GM21737 (cell line): ENCODE data around the gene ARAP2.
A peak's percentile ranks its signal among the peaks of the same experiment; 100 is the strongest.
"Not testable (repeated sequence)": the region's sequence is repeated elsewhere in the genome, so short reads cannot be mapped to it uniquely, and the experiment has no call there.

Experiments
- ATAC-seq: cut with Tn5 transposase; IDR thresholded peaks from one replicate; pipeline ENCODE4 v1.9.1; 2021; ENCODE audit warnings: mild to moderate bottlenecking, moderate library complexity; ENCODE audit not compliant: unreplicated experiment

Gene ARAP2

DNA sequence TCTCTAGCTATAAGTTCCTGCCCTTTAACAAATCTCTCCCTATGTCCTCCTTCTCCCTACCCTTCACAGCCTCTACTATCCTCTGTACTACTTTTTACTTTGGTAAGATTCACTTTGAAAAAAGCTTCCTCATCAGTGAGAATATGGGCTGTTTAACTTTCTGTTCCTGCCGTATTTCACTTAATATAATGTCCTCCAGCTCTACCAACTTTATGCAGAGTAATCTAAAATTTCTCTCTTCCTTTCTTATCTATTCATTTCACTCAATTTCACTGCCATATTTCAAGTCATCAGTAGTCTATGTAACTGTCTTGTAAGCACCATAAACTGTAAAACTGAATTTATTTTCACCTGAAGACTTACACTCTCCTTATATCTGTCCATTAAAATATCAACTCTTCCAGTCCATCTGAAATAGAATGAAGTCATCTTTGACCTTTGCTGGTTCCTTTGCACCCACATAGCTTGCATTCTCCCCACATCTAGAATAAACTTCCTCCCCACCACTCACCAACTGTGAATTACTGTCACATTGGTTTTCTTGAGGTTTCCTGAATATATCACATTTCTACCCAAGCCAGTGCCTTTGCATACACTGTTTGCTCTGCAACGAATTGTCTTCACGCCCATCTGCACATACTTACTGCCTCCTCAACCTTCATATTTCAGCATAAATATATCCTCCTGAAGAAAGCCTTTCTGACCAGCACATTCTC, 54.6 kb downstream of the ARAP2 start:
- peak; percentile 77 for ATAC-seq

- ATAC-seq = no peak
Observed at GRCh38 chr4:36187723-36188333, 56.5 kb downstream of the ARAP2 start.

DNA sequence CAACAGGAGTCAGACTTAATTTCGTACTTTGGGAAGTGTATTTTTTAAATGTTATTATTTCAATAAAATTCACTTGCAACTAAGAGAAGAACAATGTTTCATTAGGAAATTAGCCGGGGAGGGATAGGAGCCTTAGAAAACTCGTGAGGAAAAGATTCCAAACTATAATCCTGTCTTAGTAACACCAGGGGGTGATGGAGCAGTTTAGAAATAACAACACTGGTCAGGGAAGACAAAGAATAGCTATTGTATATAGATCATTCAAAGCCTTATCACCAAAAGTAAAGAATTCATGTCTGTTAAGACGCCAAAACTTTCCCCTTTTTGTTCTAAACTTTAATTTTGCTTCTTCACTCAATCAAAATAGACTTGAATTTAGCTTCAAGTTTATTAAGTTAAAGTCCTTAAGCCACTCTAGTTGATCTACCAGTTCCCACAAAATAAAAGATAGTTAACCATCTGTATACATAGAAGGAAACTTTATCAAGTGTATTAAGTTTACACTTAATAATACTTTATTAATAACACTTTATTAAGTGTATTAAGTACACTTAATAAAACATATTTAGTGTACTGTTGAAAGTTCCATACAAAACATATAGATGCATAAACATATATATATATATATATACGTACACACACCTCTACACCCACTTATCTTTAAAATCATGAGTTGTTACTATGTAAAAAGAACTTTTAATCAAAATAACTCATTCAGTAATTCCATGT, 60.5 kb downstream of the ARAP2 start:
- no peak for ATAC-seq

- ATAC-seq = no peak
Observed at GRCh38 chr4:36183232-36183631, 61.1 kb downstream of the ARAP2 start.

DNA sequence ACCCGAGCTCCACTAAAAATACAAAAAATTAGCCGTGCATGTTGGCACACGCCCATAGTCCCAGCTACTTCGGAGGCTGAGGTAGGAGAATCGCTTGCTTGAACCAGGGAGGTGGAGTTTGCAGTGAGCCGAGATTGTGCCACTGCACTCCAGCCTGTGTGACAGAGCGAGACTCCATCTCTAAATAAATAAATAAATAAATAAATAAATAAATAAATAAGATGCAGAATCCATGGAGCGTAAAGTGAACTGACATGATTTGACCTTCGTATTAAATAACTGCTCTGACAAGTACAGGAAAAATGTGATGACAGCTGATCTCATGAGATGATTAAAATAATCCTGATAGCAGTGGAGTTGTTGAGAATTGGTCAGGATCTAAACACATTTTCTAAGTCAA, 62.0 kb downstream of the ARAP2 start:
- ATAC-seq = not testable (repeated sequence)

DNA sequence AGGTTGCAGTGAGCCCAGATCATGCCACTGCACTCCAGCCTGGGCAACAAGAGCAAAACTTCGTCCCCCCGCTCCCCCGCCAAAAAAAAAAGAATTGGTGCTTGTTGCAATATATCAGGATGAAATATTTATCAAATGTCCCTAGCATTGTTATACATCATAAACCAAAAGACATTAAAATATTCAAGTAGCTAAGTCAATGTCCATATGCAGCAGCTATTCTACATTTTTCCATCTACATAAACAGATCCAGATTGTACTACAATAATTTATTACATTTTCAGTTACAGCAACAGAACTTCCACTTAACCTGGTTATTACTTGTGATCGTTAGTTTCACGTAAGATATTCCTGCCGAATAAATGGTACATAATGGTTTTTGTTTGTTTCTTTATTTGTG, 64.1 kb downstream of the ARAP2 start:
- ATAC-seq = no peak

- no peak for ATAC-seq
Observed at GRCh38 chr4:36178484-36178883, 65.8 kb downstream of the ARAP2 start.

GRCh38 chr4:36177946-36178345, 66.4 kb downstream of the ARAP2 start:
- ATAC-seq = no peak

GRCh38 chr4:36174570-36174969, 69.7 kb downstream of the ARAP2 start:
- no peak for ATAC-seq

GRCh38 chr4:36173905-36174304, 70.4 kb downstream of the ARAP2 start:
- no peak for ATAC-seq

DNA sequence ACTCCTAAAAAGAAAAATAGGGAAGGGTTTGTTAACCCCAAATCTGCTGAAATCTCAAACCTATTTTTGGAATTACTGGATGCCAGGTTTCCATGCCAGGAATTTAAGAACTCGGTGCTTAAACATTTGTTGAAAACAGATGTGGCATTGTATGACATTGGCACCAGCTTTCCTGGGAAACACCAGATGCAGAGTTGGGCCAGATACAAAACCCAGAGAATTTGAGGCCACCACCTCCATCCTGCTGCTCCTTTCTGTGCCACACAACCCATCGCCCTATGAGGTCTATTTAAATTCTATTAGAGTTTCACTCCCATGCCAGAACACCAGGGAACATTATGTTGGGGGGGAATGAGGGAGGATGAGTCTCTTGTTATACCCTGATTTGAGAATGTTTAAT, 71.7 kb downstream of the ARAP2 start:
- ATAC-seq = no peak

- no peak for ATAC-seq
Observed at GRCh38 chr4:36168127-36168878, 76.0 kb downstream of the ARAP2 start.

- no peak for ATAC-seq
Observed at GRCh38 chr4:36165631-36166005, 78.7 kb downstream of the ARAP2 start.

GRCh38 chr4:36164900-36165630, 79.2 kb downstream of the ARAP2 start:
- ATAC-seq = no peak

GRCh38 chr4:36163198-36163597, 81.1 kb downstream of the ARAP2 start:
- no peak for ATAC-seq

GRCh38 chr4:36159208-36159607, 85.1 kb downstream of the ARAP2 start:
- ATAC-seq = no peak

DNA sequence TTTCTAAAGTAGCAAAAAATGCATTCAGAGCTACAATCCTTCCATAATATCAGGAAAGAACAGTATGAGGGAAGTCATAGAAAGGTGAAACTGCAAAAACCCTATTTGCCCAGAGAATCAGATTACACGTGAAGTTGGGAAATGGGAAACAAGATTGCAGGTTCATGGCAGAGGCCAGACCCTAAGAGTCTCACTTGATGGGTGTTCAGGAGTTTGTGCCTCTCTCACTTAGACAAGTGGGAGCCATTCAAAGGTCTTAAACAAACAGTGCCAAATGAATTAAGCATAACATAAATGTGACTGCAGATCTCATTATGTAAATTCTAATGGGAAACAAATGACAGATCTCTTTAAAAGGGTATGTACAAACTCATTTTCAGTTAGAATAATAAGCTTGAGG, 91.6 kb downstream of the ARAP2 start:
- ATAC-seq = no peak

- ATAC-seq = no peak
Observed at GRCh38 chr4:36142504-36142903, 101.8 kb downstream of the ARAP2 start.

- ATAC-seq = no peak
Observed at GRCh38 chr4:36141186-36141585, 103.1 kb downstream of the ARAP2 start.

GRCh38 chr4:36140421-36140820, 103.9 kb downstream of the ARAP2 start:
- no peak for ATAC-seq

GRCh38 chr4:36138220-36138619, 106.1 kb downstream of the ARAP2 start:
- ATAC-seq = no peak
